ENCODE results near the gene TMEM250.

Gene TMEM250

DNA sequence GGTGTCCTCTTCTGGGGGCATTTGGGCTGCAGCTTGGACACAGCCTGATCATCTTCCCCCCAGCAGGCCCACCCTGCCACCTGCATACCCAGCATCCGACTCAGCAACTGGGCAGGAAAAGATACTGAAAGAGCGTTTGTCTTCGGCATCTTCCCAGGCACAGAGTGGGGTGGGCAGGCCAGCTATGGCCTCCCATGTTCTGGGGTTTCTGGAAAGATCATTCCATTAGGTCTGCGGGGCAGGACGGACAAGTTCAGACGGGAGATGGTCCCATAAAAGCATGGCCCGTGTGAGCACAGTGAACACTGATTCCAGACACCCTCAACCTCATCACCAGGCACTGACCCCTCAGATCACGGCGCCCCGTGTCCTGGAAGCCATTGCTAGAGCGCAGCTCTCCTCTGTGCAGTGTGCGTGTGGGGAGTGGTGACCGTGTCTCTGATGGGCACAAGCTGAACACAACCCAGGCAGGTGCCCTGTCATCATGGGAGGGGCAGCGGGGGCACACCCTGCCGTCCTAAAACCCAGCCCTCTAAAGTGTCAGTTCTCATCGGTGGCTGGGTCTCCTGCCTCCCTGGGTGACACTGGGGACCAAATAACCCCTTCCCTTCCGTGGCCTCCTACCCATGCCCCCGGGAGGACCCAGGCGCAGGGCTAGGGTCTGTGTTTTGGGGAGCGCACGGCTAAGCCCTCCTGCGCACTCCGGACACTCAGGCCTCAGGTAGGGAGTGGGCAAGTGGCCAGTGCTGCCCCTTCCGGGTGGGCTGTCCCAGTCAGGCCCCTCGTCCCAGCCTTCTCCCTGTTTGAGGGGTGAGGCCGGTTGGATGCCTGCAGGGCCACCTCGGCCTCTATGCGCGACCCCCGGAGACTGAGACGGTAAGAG is 13.2 kb upstream of the TMEM250 start:
- no peak for DNase-seq

DNA sequence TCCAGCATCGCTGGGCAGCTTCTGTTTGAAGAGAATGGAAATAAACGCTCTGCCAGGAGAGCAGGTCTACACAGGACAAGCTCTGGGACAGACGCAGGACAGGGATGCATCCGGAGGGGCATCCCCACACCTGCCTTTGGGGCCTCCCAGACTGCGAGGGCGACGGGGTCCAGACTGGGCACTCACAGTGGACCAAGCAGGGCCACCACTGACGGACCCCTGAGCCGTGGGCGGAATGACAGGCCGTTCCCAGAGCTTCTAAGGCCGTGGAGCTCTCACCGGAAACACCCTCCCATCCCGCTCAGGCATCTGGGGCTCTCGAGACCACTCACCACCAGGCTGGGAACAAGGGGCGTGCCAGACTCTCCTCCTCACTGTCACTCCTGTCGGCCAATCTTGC is 10.5 kb upstream of the TMEM250 start:
- DNase-seq = no peak

GRCh38 chr9:136128436-136128835 is 9.8 kb upstream of the TMEM250 start:
- no peak for DNase-seq

DNA sequence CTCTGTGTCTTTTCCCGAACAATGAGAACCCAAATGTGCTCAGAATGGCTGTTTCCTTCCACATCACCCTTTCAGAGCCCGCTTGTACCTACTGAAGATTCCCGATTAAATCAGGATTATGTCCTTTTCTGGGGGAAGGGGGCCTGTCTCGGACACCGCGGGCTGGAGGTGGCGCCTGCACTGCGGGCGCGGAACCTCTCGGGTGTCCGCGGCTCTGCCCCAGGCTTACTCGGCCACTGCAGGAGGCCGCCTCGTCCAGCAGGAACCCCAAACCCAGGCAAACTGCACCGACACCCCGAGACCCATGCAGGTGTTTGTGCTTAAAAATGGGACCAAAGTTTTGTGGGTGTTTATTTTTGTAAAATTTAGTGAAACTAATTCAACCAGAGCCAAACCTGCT is 8.6 kb upstream of the TMEM250 start:
- no peak for DNase-seq

- DNase-seq = no peak
Measured at GRCh38 chr9:136124976-136125692, 6.5 kb upstream of the TMEM250 start.

GRCh38 chr9:136122425-136123383 is 4.0 kb upstream of the TMEM250 start:
- DNase-seq = peak; percentile 45

- no peak for DNase-seq
Measured at GRCh38 chr9:136121801-136122200, 3.1 kb upstream of the TMEM250 start.

DNA sequence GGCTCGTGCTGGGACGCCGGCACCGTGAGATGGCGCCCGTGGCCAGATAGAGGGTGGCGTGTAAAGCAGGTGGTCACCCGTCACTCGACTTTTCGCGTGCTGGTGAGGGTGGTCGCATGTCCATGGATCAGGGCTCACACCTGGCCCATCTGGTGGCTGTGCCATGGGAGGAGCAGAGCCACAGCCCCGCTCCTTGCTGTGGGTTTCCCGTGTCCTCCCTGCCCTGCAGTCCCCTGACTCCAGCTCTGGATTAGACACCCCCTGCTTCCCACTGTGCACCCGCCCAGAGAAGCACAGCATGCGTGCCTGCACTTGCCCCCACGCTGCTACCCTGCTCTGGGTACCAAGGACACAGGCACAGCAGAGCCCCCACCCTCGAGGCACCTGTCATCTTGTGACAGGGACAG is 1.8 kb upstream of the TMEM250 start:
- DNase-seq = no peak

DNA sequence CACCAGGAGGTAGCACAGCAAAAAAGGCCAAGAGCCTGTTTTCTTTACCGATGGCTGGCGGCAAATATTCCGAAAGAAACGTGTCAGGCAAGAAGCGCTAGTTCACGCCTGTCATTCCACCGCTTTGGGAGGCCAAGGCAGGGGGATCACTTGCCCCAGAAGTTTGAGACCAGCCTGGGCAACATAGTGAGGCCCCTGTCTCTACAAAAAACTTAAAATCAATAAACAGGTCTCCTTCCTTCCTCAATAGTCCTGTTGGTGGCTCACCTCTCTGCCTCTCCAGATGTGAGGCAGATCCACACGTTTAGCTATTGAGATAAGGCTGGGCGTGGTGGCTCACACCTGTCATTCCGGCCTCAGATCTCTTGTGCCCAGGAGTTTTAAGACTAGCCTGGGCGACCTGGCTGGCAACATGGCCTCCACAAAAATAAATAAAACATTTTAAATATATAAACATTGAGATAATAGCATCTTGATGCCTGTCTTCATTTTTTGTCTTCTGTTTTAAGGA is 1.3 kb upstream of the TMEM250 start:
- DNase-seq = no peak

DNA sequence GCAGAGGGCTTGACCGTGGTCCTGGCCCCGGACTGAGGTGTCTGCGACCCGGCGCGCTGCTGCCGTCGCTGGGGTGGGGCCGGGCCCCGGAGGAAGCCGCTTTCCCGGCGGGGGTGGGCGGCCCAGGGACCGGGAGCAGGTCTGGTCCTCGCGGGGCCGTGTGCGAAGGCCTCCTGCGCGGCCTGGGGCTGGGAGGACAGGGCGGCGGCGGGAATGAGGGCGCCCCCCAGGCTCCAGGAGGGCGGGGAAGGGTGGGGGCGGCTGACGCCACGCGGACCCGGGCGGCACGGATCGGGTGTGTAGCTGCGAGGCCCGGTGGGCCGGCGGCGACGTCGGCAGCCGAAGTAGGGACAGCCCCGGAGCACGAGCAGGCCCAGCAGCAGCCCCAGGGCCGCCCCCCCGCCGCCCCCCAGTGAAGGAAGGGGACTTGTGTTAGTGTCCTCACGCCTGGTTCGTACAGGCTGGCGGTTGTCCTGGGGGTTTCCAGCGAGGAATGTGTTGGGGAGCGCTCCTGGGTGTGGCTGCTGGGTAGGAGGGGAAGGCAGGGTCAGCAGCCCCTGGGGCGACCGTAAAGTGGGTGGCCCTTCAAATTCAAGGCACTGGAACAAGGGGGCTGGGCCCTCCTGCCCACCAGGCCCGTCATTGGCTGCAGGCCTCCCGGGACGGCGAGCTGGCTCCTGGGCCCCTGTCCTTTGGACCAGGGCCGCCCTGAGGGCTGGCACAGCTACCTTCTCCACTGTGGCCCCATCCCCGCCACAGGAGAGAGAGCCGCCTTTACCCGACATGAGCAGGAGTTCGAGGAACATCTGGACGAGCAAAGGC is 597 bp upstream of the TMEM250 start:
- no peak for DNase-seq

DNA sequence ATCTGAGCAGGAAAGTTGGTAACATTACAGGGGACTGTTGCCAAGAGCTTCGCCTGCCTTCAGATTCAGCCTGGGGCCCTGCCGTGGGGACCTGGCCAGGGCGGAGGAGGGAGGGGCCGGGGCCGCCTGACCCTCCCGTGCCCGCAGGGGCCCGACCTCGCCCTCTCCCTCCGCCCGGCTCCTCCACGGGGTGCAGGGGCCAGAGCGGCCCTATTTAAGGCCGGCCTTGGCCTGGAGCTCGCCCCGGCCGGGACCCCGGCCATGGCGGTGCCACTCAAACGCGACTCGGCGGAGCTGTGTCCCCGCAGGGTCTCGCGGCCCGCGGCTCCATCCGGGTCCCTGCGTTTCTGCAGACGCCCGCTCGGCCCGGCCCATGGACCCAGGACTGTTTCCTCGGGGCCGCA is 757 bp downstream of the TMEM250 start:
- DNase-seq = no peak

GRCh38 chr9:136117291-136117915 is 1.3 kb downstream of the TMEM250 start:
- DNase-seq = no peak

GRCh38 chr9:136116360-136117098 is 2.1 kb downstream of the TMEM250 start:
- no peak for DNase-seq

- DNase-seq = no peak
Measured at GRCh38 chr9:136115641-136116359, 2.9 kb downstream of the TMEM250 start.

- DNase-seq = no peak
Measured at GRCh38 chr9:136115206-136115605, 3.5 kb downstream of the TMEM250 start.

- DNase-seq = no peak
Measured at GRCh38 chr9:136114610-136115009, 4.1 kb downstream of the TMEM250 start.

DNA sequence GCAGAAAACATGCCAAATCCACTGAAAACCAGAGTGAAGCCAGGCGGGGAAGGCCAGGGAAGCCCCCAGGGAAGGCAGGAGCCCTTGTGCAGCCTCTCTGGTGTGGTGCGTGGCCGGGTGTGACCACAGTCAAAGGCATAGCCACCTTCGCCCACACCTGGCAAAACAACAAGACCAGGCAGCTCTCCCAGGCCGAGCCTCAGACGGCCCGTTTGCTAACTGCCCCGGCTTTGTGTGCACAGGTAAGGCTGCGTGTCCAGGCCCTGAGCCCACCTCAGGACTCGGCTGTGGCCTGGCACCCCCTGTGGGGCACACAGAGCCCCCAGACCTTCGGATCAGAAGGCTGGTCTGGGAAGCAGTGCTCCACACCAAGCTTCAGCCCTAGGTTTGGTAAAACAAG is 6.1 kb downstream of the TMEM250 start:
- DNase-seq = no peak

DNA sequence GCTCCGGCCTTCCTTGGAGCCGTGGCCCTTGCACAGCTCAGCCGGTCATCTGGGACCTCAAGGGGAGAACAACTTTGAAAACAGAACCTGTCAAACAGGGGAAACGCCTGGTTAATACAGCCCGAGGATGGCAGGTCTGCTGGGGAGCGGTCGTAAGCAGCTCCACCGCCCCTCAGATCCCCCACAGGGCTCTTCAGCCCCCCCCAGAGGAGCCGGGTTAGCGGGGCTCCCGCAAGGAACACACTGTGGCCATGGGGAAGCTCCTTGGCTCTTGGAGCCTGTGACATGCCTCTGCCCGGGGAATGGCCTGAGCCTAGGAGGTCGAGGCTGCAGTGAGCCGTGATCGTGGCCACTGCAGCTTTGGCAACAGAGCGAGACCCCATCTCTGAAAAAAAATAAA is 6.8 kb downstream of the TMEM250 start:
- no peak for DNase-seq

- DNase-seq = no peak
Measured at GRCh38 chr9:136111190-136111589, 7.5 kb downstream of the TMEM250 start.

Data from NCI-H510A treated with DMSO at 0.1 percent for 48 hours (cell line).